ENCODE measurements around the gene PAX3.

Gene PAX3

DNA sequence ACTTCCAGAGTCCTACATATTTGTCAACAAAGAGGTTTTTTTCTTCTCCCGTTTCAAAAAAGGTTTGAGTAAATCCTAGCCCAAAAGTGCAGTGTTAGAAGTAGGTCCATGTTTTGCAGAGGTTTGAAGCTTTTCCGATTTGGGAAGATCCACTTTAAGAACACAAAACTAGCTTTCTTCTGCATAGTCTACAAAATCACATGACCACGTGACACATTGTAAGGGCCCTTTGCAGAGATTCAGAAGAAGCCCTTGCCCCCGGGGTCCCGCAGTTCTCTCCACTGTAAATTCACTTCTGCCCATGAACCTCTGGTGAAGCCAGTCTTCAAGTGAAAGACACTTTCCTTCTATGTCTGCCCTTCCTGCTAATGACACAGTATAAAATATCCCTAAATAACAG is 49.4 kb downstream of the PAX3 start:
- TF ChIP-seq, protein P1, sequence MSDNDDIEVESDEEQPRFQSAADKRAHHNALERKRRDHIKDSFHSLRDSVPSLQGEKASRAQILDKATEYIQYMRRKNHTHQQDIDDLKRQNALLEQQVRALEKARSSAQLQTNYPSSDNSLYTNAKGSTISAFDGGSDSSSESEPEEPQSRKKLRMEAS (IDR thresholded peaks at IDR 0.05) = no peak
- TF ChIP-seq CREB1 (IDR thresholded peaks at IDR 0.05; ENCODE audit: low read depth) (no peak), ZBTB7A (IDR thresholded peaks at IDR 0.05; ENCODE audit: low read depth) (no peak), FOXM1 (IDR thresholded peaks at IDR 0.05; ENCODE audit: borderline replicate concordance, low read depth) (no peak), NFIC (IDR thresholded peaks at IDR 0.05) (no peak), TEAD4 (IDR thresholded peaks at IDR 0.05) (no peak), REST (IDR thresholded peaks at IDR 0.05; ENCODE audit: low read depth) (no peak), RAD21 (IDR thresholded peaks at IDR 0.05; ENCODE audit: low read depth) (no peak), USF1 (IDR thresholded peaks at IDR 0.05) (no peak), TAF1 (IDR thresholded peaks at IDR 0.05; ENCODE audit: low read depth) (no peak), EGR1 (IDR thresholded peaks at IDR 0.05) (no peak), CEBPB (IDR thresholded peaks at IDR 0.05) (no peak), YY1 (IDR thresholded peaks at IDR 0.05; ENCODE audit: low read depth) (no peak)

DNA sequence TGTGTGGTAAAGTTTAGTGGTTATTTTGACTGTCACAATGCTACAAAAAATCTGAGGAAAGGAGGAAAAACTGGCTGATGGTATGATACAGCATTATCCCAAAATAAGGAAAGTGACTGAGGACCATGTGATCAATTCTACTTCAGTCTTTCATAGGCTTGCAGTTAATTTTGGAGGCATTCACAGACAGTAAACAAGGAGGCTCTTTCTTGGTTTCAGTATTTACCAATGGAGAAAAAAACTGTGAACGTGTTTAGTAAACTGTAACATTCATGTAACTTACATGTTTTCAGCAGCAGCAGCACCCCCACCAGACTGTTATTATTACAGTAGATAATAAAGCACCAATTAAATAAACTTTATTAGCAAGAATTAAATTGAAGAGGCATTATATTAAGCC is 50.0 kb downstream of the PAX3 start:
- no peak for TF ChIP-seq USF1 (IDR thresholded peaks at IDR 0.05)
- TF ChIP-seq RAD21 (IDR thresholded peaks at IDR 0.05; ENCODE audit: low read depth) = no peak
- no peak for TF ChIP-seq ZBTB7A (IDR thresholded peaks at IDR 0.05; ENCODE audit: low read depth)

DNA sequence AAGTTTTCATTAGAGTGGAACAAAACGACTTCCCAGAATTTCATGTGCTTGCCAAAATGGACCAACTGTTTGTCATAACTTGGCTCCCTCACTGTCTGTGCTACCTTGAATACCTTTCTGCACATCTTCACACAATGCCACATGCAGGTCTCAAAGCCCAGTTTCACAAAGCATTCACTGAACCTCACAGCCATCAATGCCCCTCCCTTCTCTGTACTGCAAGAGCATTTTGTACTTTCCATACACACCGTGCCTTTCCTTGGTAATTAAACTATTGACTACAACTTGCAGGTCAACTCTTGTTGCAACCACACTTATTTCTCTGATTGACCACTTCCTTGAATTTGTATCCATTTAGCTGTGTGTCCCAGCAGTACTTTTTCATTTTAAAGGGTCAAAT is 50.5 kb downstream of the PAX3 start:
- TF ChIP-seq ZBTB7A (IDR thresholded peaks at IDR 0.05; ENCODE audit: low read depth) (no peak), TCF12 (IDR thresholded peaks at IDR 0.05; ENCODE audit: low read depth) (no peak), YY1 (IDR thresholded peaks at IDR 0.05; ENCODE audit: low read depth) (no peak), EGR1 (IDR thresholded peaks at IDR 0.05) (no peak), FOXM1 (IDR thresholded peaks at IDR 0.05; ENCODE audit: borderline replicate concordance, low read depth) (no peak), REST (IDR thresholded peaks at IDR 0.05; ENCODE audit: low read depth) (no peak), TAF1 (IDR thresholded peaks at IDR 0.05; ENCODE audit: low read depth) (no peak), USF1 (IDR thresholded peaks at IDR 0.05) (no peak), TEAD4 (IDR thresholded peaks at IDR 0.05) (no peak), CEBPB (IDR thresholded peaks at IDR 0.05) (no peak), RAD21 (IDR thresholded peaks at IDR 0.05; ENCODE audit: low read depth) (no peak), NFIC (IDR thresholded peaks at IDR 0.05) (no peak), EP300 (IDR thresholded peaks at IDR 0.05; ENCODE audit: borderline replicate concordance) (no peak), CREB1 (IDR thresholded peaks at IDR 0.05; ENCODE audit: low read depth) (no peak)
- TF ChIP-seq, protein P1 (IDR thresholded peaks at IDR 0.05) = no peak

DNA sequence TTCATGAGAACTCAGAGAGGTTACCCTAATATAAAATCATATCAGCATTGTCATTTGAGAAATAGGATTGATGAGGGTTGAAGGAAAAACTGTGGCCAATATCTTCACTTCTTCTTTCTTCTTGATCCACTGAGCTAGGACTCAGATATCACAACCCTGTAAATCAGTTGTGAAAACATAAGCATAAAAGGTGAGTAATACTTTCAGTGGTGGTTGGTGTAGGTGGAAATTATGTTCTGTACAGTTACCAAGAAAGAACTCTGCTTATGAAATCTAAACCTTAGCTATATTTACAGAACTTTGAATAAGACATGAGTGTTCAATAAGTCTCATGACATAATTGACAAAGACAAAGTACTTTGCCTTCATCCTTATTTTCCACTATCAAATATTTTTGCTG is 56.3 kb downstream of the PAX3 start:
- no peak for TF ChIP-seq REST (IDR thresholded peaks at IDR 0.05; ENCODE audit: low read depth)
- no peak for TF ChIP-seq TEAD4 (IDR thresholded peaks at IDR 0.05)
- TF ChIP-seq TAF1 (IDR thresholded peaks at IDR 0.05; ENCODE audit: low read depth) = no peak
- no peak for TF ChIP-seq USF1 (IDR thresholded peaks at IDR 0.05)
- TF ChIP-seq FOXM1 (IDR thresholded peaks at IDR 0.05; ENCODE audit: borderline replicate concordance, low read depth) = no peak
- no peak for TF ChIP-seq YY1 (IDR thresholded peaks at IDR 0.05; ENCODE audit: low read depth)
- TF ChIP-seq, protein P1 (IDR thresholded peaks at IDR 0.05) = no peak
- TF ChIP-seq EGR1 (IDR thresholded peaks at IDR 0.05) = no peak
